Measurements from ENCODE around the gene UBASH3A.
A peak's percentile ranks its signal among the peaks of the same experiment; 100 is the strongest.

UBASH3A gene

DNA sequence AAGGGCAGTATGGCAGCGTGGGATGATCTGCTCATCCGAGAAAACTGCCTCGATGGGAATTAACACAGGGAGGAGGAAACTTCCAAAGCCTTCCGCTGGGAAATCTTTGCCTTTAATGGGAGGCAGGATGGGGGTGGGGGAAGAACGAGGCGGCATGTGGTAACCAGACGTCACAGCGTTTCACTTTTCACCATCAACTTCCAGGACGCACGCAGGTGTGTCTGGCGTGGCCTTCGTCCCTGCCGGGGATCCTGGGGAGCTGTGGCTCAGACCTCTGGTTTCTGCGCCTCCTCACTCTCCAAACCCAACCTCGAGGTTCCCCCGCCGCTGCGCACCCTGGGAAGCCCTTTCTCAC, 92.0 kb downstream of the UBASH3A start:
- no peak for DNase-seq

GRCh38 chr21:42496120-42496838, 92.6 kb downstream of the UBASH3A start, which contains the start of gene RSPH1:
TSS of gene RSPH1 (minus strand) at chr21:42496224. CDS start at chr21:42496186, 38 bp downstream.
- DNase-seq = peak; percentile 94

DNA sequence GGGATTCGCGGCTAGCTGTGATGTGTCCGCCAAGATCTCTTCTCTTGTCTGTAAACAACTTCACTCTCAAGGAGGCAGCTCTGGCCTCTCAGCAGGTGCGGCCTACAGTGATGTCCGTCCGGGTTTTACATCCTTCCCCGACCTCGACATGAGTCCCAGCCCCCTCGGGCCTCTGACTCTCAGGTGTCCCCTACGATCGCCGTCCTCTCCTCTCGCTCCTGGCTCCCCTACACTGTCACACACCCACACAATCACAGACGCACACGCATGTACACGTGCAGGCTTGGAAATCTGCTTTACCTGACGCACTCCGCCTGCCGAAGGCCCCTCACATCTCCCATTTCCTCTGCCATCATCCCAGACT, 93.1 kb downstream of the UBASH3A start:
- DNase-seq = no peak

Data from KG1 (cell line).